ENCODE results near the gene TMCC2.

DNA sequence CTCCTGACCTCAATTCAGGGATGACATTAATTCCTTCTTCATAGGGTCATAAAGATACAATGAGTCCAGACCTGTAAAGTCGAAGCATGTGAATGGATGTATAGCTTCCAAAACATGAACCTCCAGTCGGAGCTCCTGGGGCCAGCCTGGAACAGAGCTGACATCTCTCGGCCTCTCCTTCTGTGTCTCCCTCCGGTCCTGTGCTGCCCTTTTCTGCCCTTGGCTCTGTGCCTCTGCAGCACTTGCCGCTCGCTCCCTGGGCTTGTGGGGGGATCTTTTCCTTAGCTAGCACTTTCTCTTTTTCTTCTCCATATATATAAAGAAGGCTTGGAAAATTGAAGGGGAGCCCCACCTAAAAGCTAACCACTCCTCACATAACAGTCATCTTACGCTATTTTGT lies 42.5 kb downstream of the TMCC2 start:
- TF ChIP-seq, protein P1, sequence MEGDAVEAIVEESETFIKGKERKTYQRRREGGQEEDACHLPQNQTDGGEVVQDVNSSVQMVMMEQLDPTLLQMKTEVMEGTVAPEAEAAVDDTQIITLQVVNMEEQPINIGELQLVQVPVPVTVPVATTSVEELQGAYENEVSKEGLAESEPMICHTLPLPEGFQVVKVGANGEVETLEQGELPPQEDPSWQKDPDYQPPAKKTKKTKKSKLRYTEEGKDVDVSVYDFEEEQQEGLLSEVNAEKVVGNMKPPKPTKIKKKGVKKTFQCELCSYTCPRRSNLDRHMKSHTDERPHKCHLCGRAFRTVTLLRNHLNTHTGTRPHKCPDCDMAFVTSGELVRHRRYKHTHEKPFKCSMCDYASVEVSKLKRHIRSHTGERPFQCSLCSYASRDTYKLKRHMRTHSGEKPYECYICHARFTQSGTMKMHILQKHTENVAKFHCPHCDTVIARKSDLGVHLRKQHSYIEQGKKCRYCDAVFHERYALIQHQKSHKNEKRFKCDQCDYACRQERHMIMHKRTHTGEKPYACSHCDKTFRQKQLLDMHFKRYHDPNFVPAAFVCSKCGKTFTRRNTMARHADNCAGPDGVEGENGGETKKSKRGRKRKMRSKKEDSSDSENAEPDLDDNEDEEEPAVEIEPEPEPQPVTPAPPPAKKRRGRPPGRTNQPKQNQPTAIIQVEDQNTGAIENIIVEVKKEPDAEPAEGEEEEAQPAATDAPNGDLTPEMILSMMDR (IDR thresholded peaks at IDR 0.05): no peak
- no peak for TF ChIP-seq POLR2A (IDR thresholded peaks at IDR 0.05)

Measured in testis (tissue), 2 donors.